ENCODE data around the gene CPSF4L. TPM values are rescaled to one million over a fixed set of nuclear protein-coding genes. Genes with fewer than 3 reads are reported as not detected.

The CPSF4L gene
- total and polyA plus RNA-seq, 9 donors = 0.25 TPM; not detected in 8

- Histone ChIP-seq H3K4me1 (ENCODE audit: insufficient read depth) (peaks cover 3% of the 10 kb centered on the region), H3K36me3 (no peaks in the 10 kb centered on the region), H3K9me3 (no peaks in the 10 kb centered on the region), H3K27ac (no peak overlapping the region), H3K4me3 (no peak overlapping the region), H3K27me3 (no peaks in the 10 kb centered on the region)
- intact Hi-C loops (cut with DNase I) = no loop called here
- TF ChIP-seq CTCF (IDR thresholded peaks at IDR 0.05) (no peak), POLR2A (IDR thresholded peaks at IDR 0.05) (no peak), EP300 (IDR thresholded peaks at IDR 0.05) (no peak)
- WGBS, 3 donors = 70 to 79% (median 79%) methylated on average over 10 of the region's 10 CpGs
- DNase-seq = no peak
These were observed 57.7 kb downstream of the CPSF4L start for GRCh38 chr17:73203788-73204479.

GRCh38 chr17:73203135-73203787 is 58.4 kb downstream of the CPSF4L start:
- no peaks in the 10 kb centered on the region for H3K9me3 ChIP-seq
- no peaks in the 10 kb centered on the region for H3K27me3 ChIP-seq
- WGBS, 3 donors = 49 to 64% (median 60%) methylated on average over 8 of the region's 8 CpGs
- DNase-seq = no peak
- TF ChIP-seq POLR2A (IDR thresholded peaks at IDR 0.05) = no peak
- TF ChIP-seq EP300 (IDR thresholded peaks at IDR 0.05) = no peak
- no peak for TF ChIP-seq CTCF (IDR thresholded peaks at IDR 0.05)
- no peaks in the 10 kb centered on the region for H3K36me3 ChIP-seq
- H3K4me3 ChIP-seq = no peak overlapping the region
- intact Hi-C loops (cut with DNase I) = no loop called here
- H3K27ac ChIP-seq = no peak overlapping the region
- peaks cover 3% of the 10 kb centered on the region for H3K4me1 ChIP-seq (ENCODE audit: insufficient read depth)

DNA sequence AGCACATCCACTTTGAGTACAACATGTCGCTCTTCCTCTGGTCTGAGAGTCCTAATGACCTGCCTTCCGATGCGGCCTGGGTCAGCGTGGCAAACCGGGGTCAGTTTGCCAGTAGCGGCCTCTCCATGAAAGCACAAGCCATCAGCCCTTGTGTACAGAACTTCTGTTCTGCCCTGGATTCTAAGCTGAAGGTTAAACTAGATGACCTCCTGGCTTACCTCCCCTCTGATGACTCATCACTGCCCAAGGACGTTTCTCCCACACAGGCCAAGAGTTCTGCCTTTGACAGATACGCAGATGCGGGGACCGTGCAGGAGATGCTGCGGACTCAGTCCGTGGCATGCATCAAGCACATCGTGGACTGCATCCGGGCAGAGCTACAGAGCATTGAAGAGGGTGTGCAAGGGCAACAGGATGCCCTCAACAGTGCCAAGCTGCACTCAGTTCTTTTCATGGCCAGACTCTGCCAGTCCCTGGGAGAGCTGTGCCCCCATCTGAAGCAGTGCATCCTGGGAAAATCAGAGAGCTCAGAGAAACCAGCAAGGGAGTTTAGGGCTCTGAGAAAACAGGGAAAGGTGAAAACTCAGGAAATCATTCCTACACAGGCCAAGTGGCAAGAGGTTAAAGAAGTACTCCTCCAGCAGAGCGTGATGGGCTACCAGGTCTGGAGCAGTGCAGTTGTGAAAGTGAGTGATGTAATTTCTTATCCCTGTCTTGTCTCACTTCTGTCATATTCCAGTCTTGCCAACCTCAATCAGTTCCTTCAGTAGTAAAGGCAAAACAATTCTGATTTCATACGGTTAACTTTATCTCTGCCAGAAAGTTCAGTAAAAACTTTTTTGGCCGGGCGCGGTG is 60.2 kb downstream of the CPSF4L start:
- peak; percentile 55 to 68 (median 63) for DNase-seq
- intact Hi-C loops (cut with DNase I) = no loop called here
- Histone ChIP-seq H3K4me1 (ENCODE audit: insufficient read depth) (peaks cover 3% of the 10 kb centered on the region), H3K27me3 (no peaks in the 10 kb centered on the region), H3K36me3 (no peaks in the 10 kb centered on the region), H3K27ac (peak overlapping the region in 1 of 2 donors; percentile 31), H3K4me3 (no peak overlapping the region), H3K9me3 (no peaks in the 10 kb centered on the region)
- 29 to 43% (median 41%) methylated on average over 19 of the region's 19 CpGs for WGBS, 3 donors
- TF ChIP-seq CTCF (IDR thresholded peaks at IDR 0.05) = no peak
- TF ChIP-seq POLR2A (IDR thresholded peaks at IDR 0.05) = no peak
- no peak for TF ChIP-seq EP300 (IDR thresholded peaks at IDR 0.05)

GRCh38 chr17:73200476-73200875 is 61.2 kb downstream of the CPSF4L start:
- DNase-seq = no peak
- no peaks in the 10 kb centered on the region for H3K36me3 ChIP-seq
- H3K27ac ChIP-seq = peak overlapping the region in 1 of 2 donors; percentile 31
- no peaks in the 10 kb centered on the region for H3K9me3 ChIP-seq
- TF ChIP-seq EP300 (IDR thresholded peaks at IDR 0.05) (no peak), CTCF (IDR thresholded peaks at IDR 0.05) (no peak), POLR2A (IDR thresholded peaks at IDR 0.05) (no peak)
- WGBS, 3 donors = 89 to 91% (median 91%) methylated on average over 10 of the region's 10 CpGs
- peaks cover 3% of the 10 kb centered on the region for H3K4me1 ChIP-seq (ENCODE audit: insufficient read depth)
- no peaks in the 10 kb centered on the region for H3K27me3 ChIP-seq
- intact Hi-C loops (cut with DNase I) = no loop called here
- H3K4me3 ChIP-seq = no peak overlapping the region

All from ovary (tissue), 9 donors.